Heart left ventricle (tissue), 13 donors: Measurements from ENCODE around the gene FREM2.

Source experiments
- POLR2A ChIP-seq, 2 donors: fragments of 450-650 bp; IDR thresholded peaks; one replicate each; pipeline ENCODE4 v1.6.1; 2017; ENCODE audit warnings: antibody characterized with exemption in 2 of 2, mild to moderate bottlenecking in 2 of 2, moderate library complexity in 2 of 2
- TF ChIP-seq, protein P1 (sequence below), 12 donors: fragments of 200-600 bp; sonication (generic) in 4 of 12; IDR thresholded peaks; one replicate each; pipeline versions ENCODE4 v1.5.0 to v1.8.0; 2018 to 2022; ENCODE audit warnings: antibody characterized with exemption in 12 of 12, mild to moderate bottlenecking in 5 of 12
- donor health status: ischemic (EF 13 %, LVEDD 7.1; RV severe dilation, severe dysfunction).
- donor health status: DM: no; HTN: yes; CAD: no.
- donor health status: DM: no; HTN: no; CAD: no.
- donor health status: ischemic (EF 25% LVEDD 6.9; RV normal size, moderate dysfunction).
- donor health status: ischemic (EF 25% LVEDD 5.7; RV mildly dilated, moderate dysfunction).
- donor health status: ischemic (EF 35%, LVEDD 5.7; RV mildly dilated, moderate dysfunction).
- donor health status: nonischemic (EF 11% LVEDD 7.7; RV severe dilation, severe dysfunction).
- donor health status: DM: yes; HTN: yes; CAD: no.
- donor health status: PGD.
- donor health status: ischemic (EF 29% LVEDD 5.4; RV normal size, mild dysfunction).
- donor health status: nonischemic (EF 23%, LVEDD 6.1; RV moderate dilation, normal function).

DNA sequence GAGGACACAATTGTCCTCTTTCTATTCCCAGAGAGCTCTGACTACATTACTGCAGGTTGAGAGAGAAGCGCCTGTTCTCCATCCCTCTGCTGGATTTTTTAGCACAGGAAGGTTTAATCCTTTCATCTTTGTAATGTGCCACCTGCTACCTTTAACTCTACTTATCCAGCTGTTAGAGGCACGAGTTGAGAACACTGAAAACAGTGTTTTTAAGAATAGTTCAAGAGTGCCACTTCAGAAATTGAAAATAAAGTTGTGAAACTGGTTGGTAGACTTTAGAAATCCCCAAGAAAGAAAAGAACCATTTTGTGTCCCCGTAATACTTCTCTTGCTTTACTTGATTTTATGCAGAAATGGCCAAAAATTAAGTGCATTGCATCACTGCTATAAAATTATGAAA is 20.6 kb downstream of the FREM2 start:
- TF ChIP-seq, protein P1, sequence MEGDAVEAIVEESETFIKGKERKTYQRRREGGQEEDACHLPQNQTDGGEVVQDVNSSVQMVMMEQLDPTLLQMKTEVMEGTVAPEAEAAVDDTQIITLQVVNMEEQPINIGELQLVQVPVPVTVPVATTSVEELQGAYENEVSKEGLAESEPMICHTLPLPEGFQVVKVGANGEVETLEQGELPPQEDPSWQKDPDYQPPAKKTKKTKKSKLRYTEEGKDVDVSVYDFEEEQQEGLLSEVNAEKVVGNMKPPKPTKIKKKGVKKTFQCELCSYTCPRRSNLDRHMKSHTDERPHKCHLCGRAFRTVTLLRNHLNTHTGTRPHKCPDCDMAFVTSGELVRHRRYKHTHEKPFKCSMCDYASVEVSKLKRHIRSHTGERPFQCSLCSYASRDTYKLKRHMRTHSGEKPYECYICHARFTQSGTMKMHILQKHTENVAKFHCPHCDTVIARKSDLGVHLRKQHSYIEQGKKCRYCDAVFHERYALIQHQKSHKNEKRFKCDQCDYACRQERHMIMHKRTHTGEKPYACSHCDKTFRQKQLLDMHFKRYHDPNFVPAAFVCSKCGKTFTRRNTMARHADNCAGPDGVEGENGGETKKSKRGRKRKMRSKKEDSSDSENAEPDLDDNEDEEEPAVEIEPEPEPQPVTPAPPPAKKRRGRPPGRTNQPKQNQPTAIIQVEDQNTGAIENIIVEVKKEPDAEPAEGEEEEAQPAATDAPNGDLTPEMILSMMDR (IDR thresholded peaks at IDR 0.05), result no peak
- no peak for TF ChIP-seq POLR2A (IDR thresholded peaks at IDR 0.05)
